ENCODE data around the gene ZNF354B. TPM values are rescaled to one million over a fixed set of nuclear protein-coding genes. Genes with fewer than 3 reads are reported as not detected.

Gene ZNF354B
- total RNA-seq, 2 donors from 2014 or later, result 12.7 to 22.7 TPM

DNA sequence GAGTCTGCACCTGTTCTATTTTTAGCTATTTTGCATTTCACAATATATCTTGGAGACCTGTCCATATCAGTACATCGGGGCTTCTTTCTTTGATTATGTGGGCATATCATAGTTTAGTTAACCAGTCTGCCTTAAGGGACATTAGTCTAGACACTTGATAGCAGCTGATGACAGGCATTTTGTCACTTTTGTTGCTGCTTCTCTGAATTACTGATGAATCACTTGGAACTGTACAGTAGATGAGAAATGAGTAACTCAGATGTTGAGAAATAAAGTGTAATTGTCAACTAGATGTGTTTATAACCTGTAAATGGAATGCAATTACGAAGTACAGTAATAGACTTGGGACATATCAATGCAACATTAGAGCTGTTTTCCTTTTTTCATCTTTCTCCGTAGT, 43.1 kb downstream of the ZNF354B start:
- no peak overlapping the region for H3K27ac ChIP-seq
- TF ChIP-seq POLR2A (IDR thresholded peaks at IDR 0.05) (no peak), POLR2AphosphoS5 (IDR thresholded peaks at IDR 0.05) (no peak), CTCF (IDR thresholded peaks at IDR 0.05) (no peak)
- H3K4me3 ChIP-seq, result no peak overlapping the region
- H3K27me3 ChIP-seq (replicated peaks; ENCODE audit: insufficient read depth), result no peaks in the 10 kb centered on the region
- H3K36me3 ChIP-seq, result no peaks in the 10 kb centered on the region
- 63% methylated on average over 3 of the region's 3 CpGs for WGBS
- no peak for DNase-seq (ENCODE audit: low spot score)
- no peaks in the 10 kb centered on the region for H3K9me3 ChIP-seq
- intact Hi-C loops (cut with DNase I), result no loop called here
- no peaks in the 10 kb centered on the region for H3K4me1 ChIP-seq (replicated peaks)

DNA sequence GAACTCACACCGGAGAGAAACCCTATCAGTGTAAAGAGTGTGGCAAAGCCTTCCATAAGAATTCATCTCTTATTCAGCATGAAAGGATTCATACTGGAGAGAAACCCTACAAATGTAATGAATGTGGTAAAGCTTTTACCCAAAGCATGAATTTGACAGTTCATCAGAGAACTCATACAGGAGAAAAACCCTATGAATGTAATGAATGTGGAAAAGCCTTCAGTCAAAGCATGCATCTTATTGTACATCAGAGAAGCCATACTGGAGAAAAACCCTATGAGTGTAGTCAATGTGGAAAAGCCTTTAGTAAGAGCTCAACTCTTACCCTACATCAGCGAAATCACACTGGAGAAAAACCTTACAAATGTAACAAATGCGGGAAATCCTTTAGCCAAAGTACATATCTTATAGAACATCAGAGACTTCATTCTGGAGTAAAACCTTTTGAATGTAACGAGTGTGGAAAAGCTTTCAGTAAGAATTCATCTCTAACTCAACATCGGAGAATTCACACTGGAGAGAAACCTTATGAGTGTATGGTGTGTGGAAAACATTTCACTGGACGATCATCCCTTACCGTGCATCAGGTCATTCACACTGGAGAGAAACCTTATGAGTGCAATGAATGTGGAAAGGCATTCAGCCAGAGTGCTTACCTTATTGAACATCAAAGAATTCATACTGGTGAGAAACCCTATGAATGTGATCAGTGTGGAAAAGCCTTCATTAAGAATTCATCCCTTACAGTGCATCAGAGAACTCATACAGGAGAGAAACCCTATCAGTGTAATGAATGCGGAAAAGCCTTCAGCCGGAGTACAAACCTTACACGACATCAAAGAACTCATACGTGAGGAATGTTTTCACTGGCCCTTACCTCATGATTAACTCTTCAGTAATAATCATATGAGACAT, 72.3 kb downstream of the ZNF354B start:
- WGBS, result 96% methylated on average over 11 of the region's 11 CpGs
- Histone ChIP-seq H3K36me3 (no peaks in the 10 kb centered on the region), H3K27ac (no peak overlapping the region)

More for the DNA sequence above, 72.3 kb downstream of the ZNF354B start:
- no peaks in the 10 kb centered on the region for H3K4me1 ChIP-seq (replicated peaks)
- intact Hi-C loops (cut with DNase I), result no loop called here
- no peaks in the 10 kb centered on the region for H3K27me3 ChIP-seq (replicated peaks; ENCODE audit: insufficient read depth)
- peaks cover 5% of the 10 kb centered on the region for H3K9me3 ChIP-seq
- no peak for TF ChIP-seq POLR2AphosphoS5 (IDR thresholded peaks at IDR 0.05)
- no peak for TF ChIP-seq POLR2A (IDR thresholded peaks at IDR 0.05)
- no peak for TF ChIP-seq CTCF (IDR thresholded peaks at IDR 0.05)
- no peak for DNase-seq (ENCODE audit: low spot score)
- no peak overlapping the region for H3K4me3 ChIP-seq

Small RNA genes within 50 kb of the gene (small RNA-seq; reads per million reads assigned to genes)
- gene AC126915.2 (0 reads per million in 2 donors), gene AC126915.3 (0 reads per million in 2 donors)

Other genes starting within 250 kb of the ZNF354B start
- gene CLK4, start 232.9 kb upstream of the ZNF354B start, total RNA-seq, result 10 to 100 TPM; 26.7 to 39.0 TPM
- gene ZNF354A, start 129.3 kb upstream of the ZNF354B start, total RNA-seq, result 1 to 10 TPM; 9.4 to 9.7 TPM
- 1 to 10 TPM; 4.5 to 5.5 TPM for gene ZFP2, start 36.0 kb downstream of the ZNF354B start, total RNA-seq
- 1 to 10 TPM; 4.7 to 5.9 TPM for gene ZNF454, start 81.2 kb downstream of the ZNF354B start, total RNA-seq
- under 1 TPM in 1 of 2 donors, not detected in 1; 0.23 TPM for gene GRM6, start 135.4 kb downstream of the ZNF354B start, total RNA-seq
- gene ZNF879, start 163.9 kb downstream of the ZNF354B start, total RNA-seq, result 10 to 100 TPM in 1 of 2 donors, 1 to 10 TPM in 1; 6.6 to 18.1 TPM
- gene ZNF354C, start 200.4 kb downstream of the ZNF354B start, total RNA-seq, result 1 to 10 TPM; 5.7 to 6.5 TPM

All from prostate gland (tissue), 2 donors.